GM12865 (cell line): ENCODE results near the gene MAP1LC3A.

Experiments used
- DNase-seq: peaks from one replicate; pipeline ENCODE4 v3.0.0; 2010; ENCODE audit warnings: low read depth
- H3K4me3 ChIP-seq: 2 replicates; pipeline ENCODE4 v1.5.1; 2011; ENCODE audit warnings: mild to moderate bottlenecking, low read depth, low read length, control low read depth
- CTCF ChIP-seq: IDR thresholded peaks from 2 replicates; pipeline ENCODE4 v1.5.1; 2011; ENCODE audit warnings: low read length, control low read depth, low read depth, inconsistent platforms; ENCODE audit not compliant: insufficient read depth; ENCODE audit errors: missing control alignments

The MAP1LC3A gene

GRCh38 chr20:34531608-34532265 is 26.8 kb upstream of the MAP1LC3A start:
- TF ChIP-seq CTCF = no peak
- no peak for DNase-seq
- no peak overlapping the region for H3K4me3 ChIP-seq

GRCh38 chr20:34532320-34532719 is 26.2 kb upstream of the MAP1LC3A start:
- TF ChIP-seq CTCF = no peak
- H3K4me3 ChIP-seq = no peak overlapping the region
- no peak for DNase-seq

GRCh38 chr20:34532756-34533155 is 25.8 kb upstream of the MAP1LC3A start:
- H3K4me3 ChIP-seq = no peak overlapping the region
- DNase-seq = no peak
- TF ChIP-seq CTCF = no peak

- H3K4me3 ChIP-seq = no peak overlapping the region
- DNase-seq = no peak
- TF ChIP-seq CTCF = no peak
These were observed 23.9 kb upstream of the MAP1LC3A start for GRCh38 chr20:34534391-34535165.

- no peak for DNase-seq
- no peak for TF ChIP-seq CTCF
- H3K4me3 ChIP-seq = no peak overlapping the region
These were observed 23.1 kb upstream of the MAP1LC3A start for GRCh38 chr20:34535301-34535840.

- TF ChIP-seq CTCF = no peak
- no peak overlapping the region for H3K4me3 ChIP-seq
- no peak for DNase-seq
These were observed 22.7 kb upstream of the MAP1LC3A start for GRCh38 chr20:34535857-34536256.
